Anterior cingulate cortex (tissue), 58 donors: ENCODE measurements around the gene CHST11.
A peak's percentile ranks its signal among the peaks of the same experiment; 100 is the strongest.

ENCODE experiments used
- DNase-seq, 58 donors: peaks; one replicate each; lab custom pipeline; 2025; lab: John Stamatoyannopoulos, UW

The CHST11 gene

GRCh38 chr12:104722601-104723534, 266.1 kb downstream of the CHST11 start:
- DNase-seq = no peak

GRCh38 chr12:104723895-104724294, 267.1 kb downstream of the CHST11 start:
- DNase-seq = no peak

GRCh38 chr12:104724992-104725585, 268.3 kb downstream of the CHST11 start:
- no peak for DNase-seq

- no peak for DNase-seq
These were observed 268.9 kb downstream of the CHST11 start for GRCh38 chr12:104725610-104726009.

GRCh38 chr12:104727726-104728465, 271.1 kb downstream of the CHST11 start:
- DNase-seq = no peak

- no peak for DNase-seq
These were observed 272.3 kb downstream of the CHST11 start for GRCh38 chr12:104729091-104729490.

GRCh38 chr12:104729610-104730446, 273.1 kb downstream of the CHST11 start:
- DNase-seq = no peak

- DNase-seq = no peak
These were observed 274.0 kb downstream of the CHST11 start for GRCh38 chr12:104730763-104731162.

GRCh38 chr12:104733717-104734175, 277.0 kb downstream of the CHST11 start:
- DNase-seq = no peak

- DNase-seq = no peak
These were observed 277.9 kb downstream of the CHST11 start for GRCh38 chr12:104734541-104735095.

- no peak for DNase-seq
These were observed 279.1 kb downstream of the CHST11 start for GRCh38 chr12:104735801-104736200.

- DNase-seq = no peak
These were observed 279.6 kb downstream of the CHST11 start for GRCh38 chr12:104736307-104736706.

- DNase-seq = no peak
These were observed 280.4 kb downstream of the CHST11 start for GRCh38 chr12:104737113-104737512.

GRCh38 chr12:104737791-104738301, 281.1 kb downstream of the CHST11 start:
- peak in 6 of 58 donors; percentile 7 to 24 (median 10) for DNase-seq

GRCh38 chr12:104738331-104738730, 281.6 kb downstream of the CHST11 start:
- DNase-seq = no peak

- no peak for DNase-seq
These were observed 282.3 kb downstream of the CHST11 start for GRCh38 chr12:104738776-104739642.

- peak in 16 of 58 donors; percentile 10 to 63 (median 24) for DNase-seq
These were observed 283.9 kb downstream of the CHST11 start for GRCh38 chr12:104740668-104741067.

- peak in 6 of 58 donors; percentile 8 to 29 (median 18) for DNase-seq
These were observed 284.3 kb downstream of the CHST11 start for GRCh38 chr12:104741077-104741476.
